ENCODE data around the gene CFAP45. TPM values are rescaled to one million over a fixed set of nuclear protein-coding genes. Genes with fewer than 3 reads are reported as not detected.
A peak's percentile ranks its signal among the peaks of the same experiment; 100 is the strongest.

CFAP45 gene
- polyA plus RNA-seq, 2 of the 4 experiments (the other 2 are of a cell fraction) = 0.67 to 0.89 TPM

DNA sequence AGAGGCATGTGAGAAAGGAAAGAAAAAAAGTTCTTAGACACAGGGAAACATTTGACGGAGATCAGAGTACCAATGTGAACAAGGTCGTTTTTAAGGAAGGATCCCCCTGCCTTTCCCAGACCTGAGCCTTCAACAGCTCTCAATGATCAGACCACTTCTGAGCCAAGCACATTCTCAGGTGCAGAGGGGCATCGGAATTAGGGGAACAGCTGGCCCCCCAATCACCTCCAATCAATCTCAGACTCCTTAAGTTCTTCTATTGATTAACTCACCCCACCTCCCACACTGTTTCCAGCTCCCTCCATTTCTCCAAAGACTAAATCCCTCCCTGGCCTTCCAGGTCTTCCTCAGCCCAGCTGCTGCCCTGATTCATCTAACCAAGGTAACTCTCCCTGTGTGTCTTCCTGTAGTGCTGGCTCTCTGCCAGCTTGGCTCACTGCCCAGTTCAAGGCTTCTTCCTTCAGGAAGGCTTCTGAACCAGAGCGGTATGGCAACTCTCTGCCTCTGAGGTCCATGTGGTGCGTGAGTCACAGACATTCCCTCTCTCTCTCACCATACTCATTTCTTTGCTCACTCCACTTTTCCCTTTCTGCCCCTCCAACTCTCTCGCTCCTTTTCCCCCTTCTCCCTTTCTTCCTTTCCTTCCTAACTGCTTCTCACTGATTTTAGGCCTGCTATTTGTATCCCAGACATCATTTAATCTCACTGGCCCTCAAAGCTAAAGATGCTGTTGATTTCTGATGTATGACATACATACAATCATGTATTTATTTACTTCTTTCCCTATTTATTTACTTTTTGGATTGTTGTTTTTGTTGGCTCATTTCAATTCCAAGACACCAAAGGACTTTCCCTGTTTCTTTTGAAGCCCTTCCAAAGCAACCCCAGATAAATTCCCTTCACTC is 18.1 kb downstream of the CFAP45 start:
- TF ChIP-seq ZNF302 (CRISPR knock-in tag; IDR thresholded peaks at IDR 0.05) = no peak
- no peak for TF ChIP-seq NFE2L2 (conservative IDR thresholded peaks at IDR 0.05; ENCODE audit: low read length)
- TF ChIP-seq, protein P1, sequence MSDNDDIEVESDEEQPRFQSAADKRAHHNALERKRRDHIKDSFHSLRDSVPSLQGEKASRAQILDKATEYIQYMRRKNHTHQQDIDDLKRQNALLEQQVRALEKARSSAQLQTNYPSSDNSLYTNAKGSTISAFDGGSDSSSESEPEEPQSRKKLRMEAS (IDR thresholded peaks at IDR 0.05) = peak; percentile 92
- TF ChIP-seq SMC3 (IDR thresholded peaks at IDR 0.05) = 0 out of 3 replicates have a peak, but pooled peaks have one; percentile 7
- TF ChIP-seq, protein P2, sequence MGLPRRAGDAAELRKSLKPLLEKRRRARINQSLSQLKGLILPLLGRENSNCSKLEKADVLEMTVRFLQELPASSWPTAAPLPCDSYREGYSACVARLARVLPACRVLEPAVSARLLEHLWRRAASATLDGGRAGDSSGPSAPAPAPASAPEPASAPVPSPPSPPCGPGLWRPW (IDR thresholded peaks at IDR 0.05) = peak; percentile 15; the same call in 1 of the 2 replicates
- TF ChIP-seq JUNB (IDR thresholded peaks at IDR 0.05) = peak; percentile 62
- TF ChIP-seq GATA3 (IDR thresholded peaks at IDR 0.05; ENCODE audit: borderline replicate concordance) = peak; percentile 26; the same call in 1 of the 2 replicates
- peak; percentile 82; the same call in 1 of the 2 replicates for TF ChIP-seq MYC (IDR thresholded peaks at IDR 0.05; ENCODE audit: borderline replicate concordance, low read length)
- peak; percentile 2; the same call in 1 of the 2 replicates for TF ChIP-seq USF2 (IDR thresholded peaks at IDR 0.05)
- TF ChIP-seq RAD21 (conservative IDR thresholded peaks at IDR 0.05 in 1 of 2, IDR thresholded peaks at IDR 0.05 in 1 of 2) = 0 out of 5 replicates have a peak, but pooled peaks of 1 of the 2 experiments have one; percentile 2
- TF ChIP-seq HOXA7 (CRISPR knock-in tag; IDR thresholded peaks at IDR 0.05) = no peak
- TF ChIP-seq SREBF2 (IDR thresholded peaks at IDR 0.05) = no peak
- TF ChIP-seq, protein P3, sequence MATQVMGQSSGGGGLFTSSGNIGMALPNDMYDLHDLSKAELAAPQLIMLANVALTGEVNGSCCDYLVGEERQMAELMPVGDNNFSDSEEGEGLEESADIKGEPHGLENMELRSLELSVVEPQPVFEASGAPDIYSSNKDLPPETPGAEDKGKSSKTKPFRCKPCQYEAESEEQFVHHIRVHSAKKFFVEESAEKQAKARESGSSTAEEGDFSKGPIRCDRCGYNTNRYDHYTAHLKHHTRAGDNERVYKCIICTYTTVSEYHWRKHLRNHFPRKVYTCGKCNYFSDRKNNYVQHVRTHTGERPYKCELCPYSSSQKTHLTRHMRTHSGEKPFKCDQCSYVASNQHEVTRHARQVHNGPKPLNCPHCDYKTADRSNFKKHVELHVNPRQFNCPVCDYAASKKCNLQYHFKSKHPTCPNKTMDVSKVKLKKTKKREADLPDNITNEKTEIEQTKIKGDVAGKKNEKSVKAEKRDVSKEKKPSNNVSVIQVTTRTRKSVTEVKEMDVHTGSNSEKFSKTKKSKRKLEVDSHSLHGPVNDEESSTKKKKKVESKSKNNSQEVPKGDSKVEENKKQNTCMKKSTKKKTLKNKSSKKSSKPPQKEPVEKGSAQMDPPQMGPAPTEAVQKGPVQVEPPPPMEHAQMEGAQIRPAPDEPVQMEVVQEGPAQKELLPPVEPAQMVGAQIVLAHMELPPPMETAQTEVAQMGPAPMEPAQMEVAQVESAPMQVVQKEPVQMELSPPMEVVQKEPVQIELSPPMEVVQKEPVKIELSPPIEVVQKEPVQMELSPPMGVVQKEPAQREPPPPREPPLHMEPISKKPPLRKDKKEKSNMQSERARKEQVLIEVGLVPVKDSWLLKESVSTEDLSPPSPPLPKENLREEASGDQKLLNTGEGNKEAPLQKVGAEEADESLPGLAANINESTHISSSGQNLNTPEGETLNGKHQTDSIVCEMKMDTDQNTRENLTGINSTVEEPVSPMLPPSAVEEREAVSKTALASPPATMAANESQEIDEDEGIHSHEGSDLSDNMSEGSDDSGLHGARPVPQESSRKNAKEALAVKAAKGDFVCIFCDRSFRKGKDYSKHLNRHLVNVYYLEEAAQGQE (IDR thresholded peaks at IDR 0.05) = no peak
- TF ChIP-seq JUN (IDR thresholded peaks at IDR 0.05) = peak in 1 of 2 experiments; percentile 60; a peak in 1 of 5 replicates
- no peak for TF ChIP-seq RFX5 (IDR thresholded peaks at IDR 0.05)
- no peak for TF ChIP-seq FOSB (CRISPR knock-in tag; IDR thresholded peaks at IDR 0.05)
- TF ChIP-seq FOSL2 (IDR thresholded peaks at IDR 0.05) = peak; percentile 75
- TF ChIP-seq FOSL2 (CRISPR knock-in tag; IDR thresholded peaks at IDR 0.05) = peak; percentile 90
- no peak for TF ChIP-seq MAFK (IDR thresholded peaks at IDR 0.05; ENCODE audit: partially characterized antibody)
- TF ChIP-seq, protein P4, sequence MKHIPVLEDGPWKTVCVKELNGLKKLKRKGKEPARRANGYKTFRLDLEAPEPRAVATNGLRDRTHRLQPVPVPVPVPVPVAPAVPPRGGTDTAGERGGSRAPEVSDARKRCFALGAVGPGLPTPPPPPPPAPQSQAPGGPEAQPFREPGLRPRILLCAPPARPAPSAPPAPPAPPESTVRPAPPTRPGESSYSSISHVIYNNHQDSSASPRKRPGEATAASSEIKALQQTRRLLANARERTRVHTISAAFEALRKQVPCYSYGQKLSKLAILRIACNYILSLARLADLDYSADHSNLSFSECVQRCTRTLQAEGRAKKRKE (CRISPR knock-in tag; IDR thresholded peaks at IDR 0.05; ENCODE audit: low read depth) = no peak
- TF ChIP-seq EP300 (IDR thresholded peaks at IDR 0.05) = 0 out of 5 replicates have a peak, but pooled peaks of 1 of the 2 experiments have one; percentile 17
- Histone ChIP-seq H3K9me3 (no peaks in the 10 kb centered on the region), H3K27ac (peak overlapping the region; percentile 53 to 70), H3K4me1 (peaks cover 39% of the 10 kb centered on the region), H3K4me2 (peak overlapping the region; percentile 62), H3K4me3 (no peak overlapping the region)
- DNase-seq (ENCODE audit: low read depth in 1 of 2, low spot score in 1 of 2) = peak; percentile 90 to 95
- CTCF ChIA-PET = interaction anchor here (0.6 to 5.8 kb wide), 7 partner anchors 9 to 125 kb away, joined by 3 to 64 read pairs (median 4); partner anchors contain the start of genes DUSP23 and FCRL6
- ATAC-seq = peak; percentile 94
- FAIRE-seq = peak; percentile 54
- WGBS (ENCODE audit: missing lambda C conversion rate) = 34% methylated on average over 6 of the region's 6 CpGs
- POLR2A ChIA-PET = interaction anchor here (1.1 kb wide), 1 partner anchor 101 kb away, joined by 3 read pairs; the partner anchor contains the start of gene DUSP23
